ACHN (cell line): ENCODE data around the gene ABCB10.
"Not testable (repeated sequence)": the region's sequence is repeated elsewhere in the genome, so short reads cannot be mapped to it uniquely, and the experiment has no call there.

Experiments
- DNase-seq: peaks from one replicate; pipeline ENCODE4 v3.0.0-alpha.2; 2015
- in situ Hi-C: cut with HindIII; loops from 2 replicates; pipeline ENCODE4 v1.10.0; 2017; ENCODE audit warnings: low sequenced_read_pairs, low pct_ligation_motif_present, low pct_unique_long_range_greater_than_20kb

ABCB10 gene

DNA sequence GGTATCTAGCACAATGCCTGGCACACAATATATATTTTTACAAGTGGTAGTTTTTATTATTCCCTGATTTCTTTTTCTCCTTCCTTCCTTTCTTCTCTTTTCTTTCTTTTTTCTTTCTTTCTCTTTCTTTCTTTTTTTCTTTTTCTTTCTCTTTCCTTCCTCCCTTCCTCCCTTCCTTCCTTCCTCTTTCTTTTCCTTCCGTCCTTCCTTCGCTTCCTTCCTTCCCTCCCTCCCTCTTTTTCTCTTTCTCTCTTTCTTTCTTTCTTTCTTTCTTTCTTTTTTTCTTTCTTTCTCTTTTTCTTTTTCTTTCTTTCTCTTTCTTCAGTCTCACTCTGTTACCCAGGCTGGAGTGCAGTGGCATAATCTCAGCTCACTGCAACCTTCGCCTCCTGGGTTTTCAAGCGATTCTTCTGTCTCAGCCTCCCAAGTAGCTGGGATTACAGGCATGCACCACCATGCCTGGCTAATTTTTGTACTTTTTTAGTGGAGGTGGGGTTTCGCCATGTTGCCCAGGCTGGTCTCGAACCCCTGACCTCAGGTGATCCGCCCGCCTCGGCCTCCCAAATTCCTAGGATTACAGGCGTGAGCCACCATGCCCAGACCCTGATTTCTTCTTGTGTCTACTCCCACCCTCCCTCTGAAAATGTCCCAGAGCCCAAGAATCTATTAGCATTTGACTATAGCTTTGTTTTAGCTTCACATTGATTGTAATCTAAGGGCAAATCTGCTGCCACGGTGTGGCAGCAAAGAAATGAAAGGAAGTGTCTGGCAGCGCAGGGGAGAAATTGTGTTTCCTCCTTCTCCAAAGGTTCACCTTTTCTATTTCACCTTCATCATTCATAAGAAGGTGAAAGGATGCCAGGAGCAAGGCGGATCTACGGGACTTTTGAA lies 19.9 kb upstream of the ABCB10 start:
- in situ Hi-C loops = no loop called here
- DNase-seq = peak; percentile 12

DNA sequence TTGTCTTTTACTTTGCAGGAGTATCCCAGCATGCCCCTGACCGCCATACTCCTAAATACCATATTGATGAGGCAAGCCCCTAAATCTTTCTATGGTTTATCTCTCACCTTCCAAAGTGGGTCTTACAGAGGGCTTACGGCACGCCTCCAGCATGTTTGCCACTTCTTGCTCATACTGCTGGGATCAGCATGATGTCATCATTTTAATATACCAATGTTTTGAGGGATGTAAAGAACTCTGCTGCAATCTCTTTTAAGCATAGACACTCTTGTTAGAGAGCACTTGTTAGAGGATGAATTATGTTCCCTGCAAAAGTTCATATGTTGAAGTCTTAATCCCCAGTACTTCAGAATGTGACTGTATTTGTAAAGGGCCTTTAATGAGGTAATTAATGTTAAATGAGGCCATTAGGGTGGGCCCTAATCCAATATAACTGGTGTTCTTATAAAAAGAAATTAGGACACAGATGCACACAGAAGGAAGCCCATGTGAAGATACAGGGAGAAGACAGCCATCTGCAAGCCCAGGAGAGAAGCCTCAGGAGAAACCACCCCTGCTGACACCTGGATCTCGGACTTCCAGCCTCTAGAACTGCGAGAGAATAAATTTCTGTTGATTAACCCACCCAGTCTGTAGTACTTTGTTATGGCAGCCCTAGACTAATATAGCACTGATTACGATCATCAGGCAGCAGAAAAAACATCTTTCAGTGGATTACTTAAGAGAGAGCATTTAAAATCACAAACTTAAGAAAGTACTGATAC lies 16.4 kb upstream of the ABCB10 start:
- in situ Hi-C loops = no loop called here

DNA sequence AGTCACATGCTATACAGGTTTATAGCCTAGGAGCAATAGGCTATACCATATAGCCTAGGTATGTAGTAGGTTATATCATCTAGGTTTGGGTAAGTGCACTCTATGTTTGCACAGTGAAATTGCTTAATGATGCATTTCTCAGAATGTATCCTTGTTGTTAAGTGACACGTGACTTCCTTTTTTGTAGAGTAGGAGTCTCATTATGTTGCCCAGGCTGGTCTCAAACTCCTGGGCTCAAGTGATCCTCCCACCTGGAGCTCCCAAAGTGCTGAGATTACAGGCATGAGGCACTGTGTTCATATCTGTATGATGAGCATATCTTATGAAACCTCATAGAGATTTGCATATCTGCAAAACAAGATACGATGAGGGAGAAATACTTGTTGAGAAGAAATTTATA lies 13.8 kb upstream of the ABCB10 start:
- no peak for DNase-seq

More for the DNA sequence above, 16.4 kb upstream of the ABCB10 start:
- DNase-seq = no peak

DNA sequence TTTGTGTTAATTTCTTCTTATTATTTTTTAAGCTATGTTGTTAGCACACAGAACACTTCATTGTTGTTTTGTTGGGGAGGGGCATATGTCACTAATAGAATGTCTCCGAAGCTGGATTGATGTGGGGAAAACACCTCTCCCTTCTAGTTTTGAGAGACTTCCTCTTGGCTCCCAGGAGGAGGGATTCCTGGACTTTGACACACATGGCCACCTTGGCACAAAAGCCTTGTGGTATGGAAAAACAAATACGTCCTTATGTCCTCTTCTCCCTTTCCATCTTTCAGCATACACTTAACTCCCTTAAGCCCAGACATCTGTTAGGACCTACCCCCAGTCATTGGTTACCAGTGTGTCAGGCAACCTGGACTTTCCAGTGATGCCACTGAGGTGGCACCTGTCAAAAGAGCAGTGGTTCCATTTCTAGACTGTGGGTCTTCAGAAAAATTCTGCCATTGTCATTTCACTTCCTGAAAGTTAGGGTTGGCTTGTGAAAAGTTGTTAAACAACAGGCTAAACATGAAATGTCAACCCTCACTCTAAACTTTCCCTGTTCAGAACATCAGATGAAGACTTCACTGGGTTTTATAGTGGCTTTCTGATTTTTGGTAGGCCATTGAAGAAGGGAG lies 12.5 kb upstream of the ABCB10 start:
- no peak for DNase-seq
- in situ Hi-C loops = no loop called here

More for the DNA sequence above, 13.8 kb upstream of the ABCB10 start:
- in situ Hi-C loops = no loop called here

DNA sequence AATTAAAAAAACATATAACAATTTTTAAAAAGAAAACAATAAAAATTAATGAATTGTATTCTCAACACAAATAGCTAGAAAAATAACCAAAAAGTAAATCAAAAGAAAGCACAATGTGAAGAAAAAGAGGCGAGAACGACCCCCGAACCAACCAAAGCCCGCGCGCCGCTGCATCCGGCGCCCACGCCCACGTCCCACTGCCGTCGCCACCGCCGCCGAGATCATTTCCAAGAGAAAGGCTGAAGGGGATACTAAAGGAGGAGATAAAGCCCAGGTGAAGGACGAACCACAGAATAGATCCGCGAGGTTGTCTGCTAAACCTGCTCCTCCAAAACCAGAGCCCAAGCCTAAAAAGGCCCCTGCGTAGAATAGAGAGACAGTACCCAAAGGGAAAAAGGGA lies 11.8 kb upstream of the ABCB10 start:
- in situ Hi-C loops = no loop called here
- DNase-seq = no peak

DNA sequence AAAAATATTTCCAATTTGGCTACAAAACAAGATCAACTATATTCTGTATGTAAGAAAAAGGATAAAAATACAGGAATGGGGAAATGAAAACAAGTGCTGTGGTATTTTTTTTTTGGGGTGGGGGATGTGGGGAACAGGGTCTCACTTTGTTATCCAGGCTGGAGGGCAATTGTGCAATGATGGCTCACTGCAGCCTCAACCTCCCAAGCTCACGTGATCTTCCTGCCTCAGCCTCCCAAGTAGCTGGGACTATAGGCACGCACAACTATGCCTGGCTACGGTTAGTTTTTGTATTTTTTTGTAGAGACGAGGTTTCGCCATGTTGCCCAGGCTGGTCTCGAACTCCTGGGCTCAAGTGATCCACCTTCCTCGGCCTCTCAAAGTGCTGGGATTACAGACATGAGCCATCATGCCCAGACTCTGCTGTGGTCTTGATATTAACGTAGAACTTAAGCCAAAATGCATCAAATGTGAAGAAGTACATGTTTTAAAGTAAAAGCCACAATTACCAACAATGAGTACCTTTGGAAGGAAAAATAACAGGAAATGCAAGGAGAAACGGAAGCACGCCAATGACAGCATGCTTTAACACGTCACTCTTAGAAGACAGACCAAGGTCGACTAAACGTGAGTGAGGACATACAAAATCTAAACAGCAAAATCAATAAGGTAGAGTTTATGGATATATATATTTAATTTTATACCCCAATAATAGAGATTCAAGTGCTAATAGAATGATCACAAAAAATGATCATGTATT lies 8.8 kb upstream of the ABCB10 start:
- DNase-seq = no peak
- in situ Hi-C loops = no loop called here

DNA sequence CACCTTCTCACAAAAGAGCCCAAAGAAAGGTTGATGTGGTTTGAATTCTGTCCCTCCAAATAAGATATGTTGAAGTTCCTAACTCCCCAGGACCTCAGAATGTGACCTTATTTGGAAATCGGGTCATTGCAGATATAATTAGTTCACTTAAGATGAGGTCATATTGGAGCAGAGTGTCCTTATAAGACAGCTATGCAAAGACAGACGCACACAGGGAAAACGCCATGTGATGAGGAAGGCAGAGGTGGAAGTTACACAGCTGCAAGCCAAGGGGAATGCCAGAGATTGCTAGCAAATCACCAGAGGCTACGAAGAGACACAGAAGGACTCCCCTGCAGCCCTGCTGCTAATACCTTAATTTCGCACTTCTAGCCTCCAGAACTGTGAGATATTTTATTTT lies 5.2 kb upstream of the ABCB10 start:
- DNase-seq = no peak
- in situ Hi-C loops = no loop called here

DNA sequence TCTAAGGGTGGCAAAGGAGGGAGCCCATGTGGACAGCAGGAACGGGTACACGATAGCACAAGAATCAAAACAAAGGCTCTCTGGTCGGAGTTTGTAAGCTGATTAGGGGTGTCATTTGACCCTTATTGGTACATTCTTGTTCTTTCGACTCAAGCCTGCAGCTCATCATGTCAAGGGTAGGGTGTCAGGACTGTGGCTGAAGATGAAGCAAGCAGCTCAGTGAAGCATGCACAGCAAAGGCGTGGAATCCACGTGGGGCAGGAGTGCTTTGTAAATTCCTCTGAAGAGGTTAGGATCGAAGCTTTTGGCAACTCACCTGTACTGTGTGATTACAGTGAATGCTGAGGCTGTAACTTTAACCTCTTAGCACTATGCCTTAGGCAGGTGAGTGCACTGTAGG lies 4.7 kb upstream of the ABCB10 start:
- in situ Hi-C loops = no loop called here
- DNase-seq = no peak

DNA sequence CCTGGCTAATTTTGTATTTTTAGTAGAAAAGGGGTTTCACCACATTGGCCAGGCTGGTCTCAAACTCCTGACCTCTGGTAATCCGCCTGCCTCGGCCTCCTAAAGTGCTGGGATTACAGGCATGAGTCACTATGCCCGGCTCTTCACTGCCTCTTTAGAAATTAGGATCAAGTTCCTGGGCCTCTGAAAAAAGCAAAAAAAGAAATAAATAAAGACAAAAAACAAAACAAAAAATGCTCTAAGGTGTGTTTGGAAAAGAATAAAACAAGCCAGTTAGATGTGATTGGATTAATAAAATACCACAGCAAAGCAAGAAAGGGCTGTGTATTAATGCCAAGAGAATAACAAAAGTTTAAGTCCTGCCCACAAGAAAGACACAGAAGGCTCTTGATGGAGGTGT lies 4.2 kb upstream of the ABCB10 start:
- in situ Hi-C loops = no loop called here
- no peak for DNase-seq

DNA sequence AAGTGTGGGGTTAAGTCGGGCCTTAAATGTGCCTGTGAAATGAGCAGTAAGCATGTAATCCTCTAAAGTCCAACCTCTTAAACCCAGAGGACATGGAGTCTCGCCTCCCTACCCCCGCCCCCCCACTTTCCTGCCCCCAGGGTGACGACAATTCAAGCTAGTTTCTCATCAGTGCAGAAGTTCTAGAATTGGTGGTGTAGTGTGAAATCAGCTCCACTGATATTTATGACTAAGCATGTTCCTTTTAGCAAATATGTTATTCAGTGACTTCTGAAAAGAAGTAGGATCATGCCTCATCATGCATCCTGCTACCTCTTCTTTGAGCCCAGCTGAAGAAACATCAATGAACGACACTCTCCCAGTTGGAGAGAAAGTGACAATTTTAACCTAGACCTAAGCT lies 2.6 kb upstream of the ABCB10 start:
- in situ Hi-C loops = no loop called here
- DNase-seq = no peak

DNA sequence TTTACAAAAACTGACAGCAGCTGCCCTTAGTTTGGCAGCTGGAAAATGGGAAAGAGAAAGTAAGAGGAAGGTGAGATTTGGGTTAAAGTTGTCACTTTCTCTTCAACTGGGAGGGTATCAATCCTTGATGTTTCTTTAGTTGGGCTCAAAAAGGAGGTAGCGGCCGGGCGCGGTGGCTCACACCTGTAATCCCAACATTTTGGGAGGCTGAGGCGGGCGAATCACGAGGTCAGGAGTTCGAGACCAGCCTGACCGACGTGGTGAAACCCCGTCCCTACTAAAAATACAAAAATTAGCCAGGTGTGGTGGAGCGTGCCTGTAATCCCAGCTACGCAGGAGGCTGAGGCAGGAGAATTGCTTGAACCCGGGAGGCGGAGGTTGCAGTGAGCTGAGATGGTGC lies 1.6 kb upstream of the ABCB10 start:
- DNase-seq, in situ Hi-C loops: not testable (repeated sequence)

DNA sequence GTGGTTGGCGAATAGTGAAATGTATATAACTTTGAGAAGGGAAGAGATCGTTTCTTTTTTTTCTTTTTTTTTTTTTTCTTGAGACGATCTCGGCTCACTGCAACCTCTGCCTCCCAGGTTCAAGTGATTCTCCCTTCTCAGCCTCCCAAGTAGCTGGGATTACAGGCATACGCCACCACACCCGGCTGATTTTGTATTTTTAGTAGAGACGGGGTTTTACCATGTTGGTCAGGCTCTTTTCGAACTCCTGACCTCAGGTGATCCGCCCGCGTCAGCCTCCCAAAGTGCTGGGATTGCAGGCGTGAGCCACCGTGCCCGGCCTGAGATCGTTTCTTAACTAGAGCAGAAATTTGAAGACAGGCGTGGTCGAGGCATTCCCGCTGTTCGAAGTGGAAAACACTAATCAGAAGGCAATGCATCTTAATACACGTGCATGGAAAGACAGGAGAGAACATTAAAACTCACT lies 862 bp upstream of the ABCB10 start:
- in situ Hi-C loops, DNase-seq: not testable (repeated sequence)

DNA sequence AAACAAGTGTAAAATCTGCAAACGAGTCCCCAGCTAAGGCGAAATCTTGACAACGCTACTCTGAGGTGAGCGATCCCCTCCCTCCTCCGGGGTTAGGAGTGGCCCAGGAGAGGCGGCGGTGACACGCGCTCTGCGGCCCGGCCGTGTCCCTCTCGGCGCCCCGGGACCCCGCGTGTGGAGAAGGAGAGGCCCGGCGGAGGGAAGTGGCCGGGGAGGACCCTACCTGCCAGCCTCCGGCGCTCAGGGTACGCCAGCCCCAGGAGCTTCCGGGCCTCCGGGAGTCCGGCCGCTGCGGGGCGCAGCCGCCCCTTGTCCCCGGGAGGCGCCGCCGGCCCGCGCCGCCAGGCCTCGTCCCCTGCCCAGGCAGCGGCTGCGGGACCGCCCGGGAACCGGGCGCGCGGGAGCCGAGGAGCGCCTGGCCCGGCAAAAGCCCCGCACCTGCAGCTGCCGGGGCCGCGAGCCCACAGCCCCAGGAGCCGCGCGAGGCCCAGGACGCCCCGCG lies 543 bp downstream of the ABCB10 start:
- peak; percentile 48 for DNase-seq
- in situ Hi-C loops = no loop called here

DNA sequence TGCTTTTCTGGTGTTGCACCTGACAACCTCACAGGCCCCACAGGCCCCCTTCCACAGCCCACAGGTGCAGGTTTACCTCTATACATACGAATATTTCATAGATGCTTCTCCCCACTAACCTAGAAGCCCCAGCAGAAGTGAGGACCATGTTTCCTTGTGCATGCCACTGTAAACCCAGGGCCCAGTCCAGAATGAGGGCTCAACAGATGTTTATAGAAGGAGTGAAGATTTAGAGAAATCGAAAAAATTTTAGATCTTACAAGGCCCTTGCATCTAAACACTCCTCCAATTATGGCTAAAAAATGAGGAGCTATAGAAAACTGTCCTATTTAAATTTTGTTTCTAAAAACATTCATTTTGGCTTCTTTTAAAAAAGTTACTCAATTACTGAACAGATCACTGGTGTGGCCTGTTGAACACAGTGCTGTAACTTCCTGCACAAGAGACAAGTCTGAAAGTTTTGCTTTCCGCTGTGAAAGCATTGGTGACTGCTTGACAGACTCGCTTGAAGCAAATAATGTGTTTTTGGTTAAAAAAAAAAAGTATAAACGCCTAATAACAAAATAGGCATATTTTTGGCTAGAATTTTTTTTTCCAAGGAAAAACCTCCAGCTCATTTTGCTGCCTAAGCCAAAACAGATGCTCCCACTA lies 1.2 kb downstream of the ABCB10 start:
- in situ Hi-C loops = no loop called here
- DNase-seq = peak; percentile 24

DNA sequence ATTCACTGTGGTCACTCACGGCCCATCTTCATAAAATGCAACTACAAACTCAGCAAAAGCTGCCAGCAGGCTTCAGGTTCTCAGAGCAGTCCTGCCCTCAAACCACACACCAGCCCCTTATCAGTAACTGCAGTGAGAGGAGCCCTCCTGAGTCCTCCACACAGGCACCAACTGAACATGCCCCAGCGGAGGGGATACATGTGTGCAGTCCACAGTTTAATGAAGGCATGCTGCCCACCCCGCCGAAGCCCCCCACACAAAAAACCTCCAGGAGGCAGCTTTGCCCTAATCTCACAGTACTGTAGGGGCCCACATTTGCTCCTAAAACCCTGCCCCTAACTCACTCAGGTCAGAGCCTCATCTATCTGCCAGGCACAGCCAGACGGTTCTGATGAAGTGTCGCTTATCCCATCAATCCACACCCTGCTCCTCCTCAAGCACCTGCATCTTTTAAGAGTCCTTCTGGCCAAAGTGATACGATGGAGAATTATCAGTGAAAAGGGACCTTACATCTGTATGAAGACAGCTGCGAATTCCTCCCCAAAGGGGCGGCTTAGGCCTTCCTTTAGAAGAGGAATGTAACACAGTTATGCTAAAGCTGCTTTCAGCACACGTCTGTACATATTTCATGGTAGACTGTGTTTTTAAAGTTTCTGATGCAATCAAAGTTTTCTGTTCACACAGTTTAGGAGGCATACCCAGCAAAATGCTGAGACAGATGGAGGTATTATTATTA lies 3.5 kb downstream of the ABCB10 start:
- in situ Hi-C loops = no loop called here
- DNase-seq = no peak

DNA sequence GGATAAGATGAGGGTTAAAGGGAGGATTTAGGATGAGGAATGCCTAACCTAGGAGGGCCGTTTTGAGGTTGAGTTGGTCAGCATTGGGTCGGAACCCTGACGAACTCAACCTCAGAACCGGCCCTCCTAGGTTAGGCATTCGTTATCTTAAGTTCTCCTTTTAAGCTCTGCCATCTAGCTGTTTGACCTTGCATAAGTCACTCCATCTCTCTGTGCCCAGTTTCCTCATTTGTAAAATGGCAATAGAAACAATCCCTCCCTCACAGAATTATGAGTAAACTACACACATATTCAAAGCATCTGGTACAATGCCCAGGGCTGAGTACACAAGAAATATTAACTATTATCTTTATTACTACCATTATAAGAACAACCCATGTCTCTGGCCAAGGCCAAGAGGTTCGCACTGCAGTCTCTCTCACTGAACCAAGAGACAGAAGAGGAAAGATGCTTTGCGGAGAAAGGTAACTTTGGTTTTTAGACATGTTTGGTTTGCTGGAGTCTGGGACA lies 4.8 kb downstream of the ABCB10 start:
- in situ Hi-C loops = no loop called here
- DNase-seq = no peak

DNA sequence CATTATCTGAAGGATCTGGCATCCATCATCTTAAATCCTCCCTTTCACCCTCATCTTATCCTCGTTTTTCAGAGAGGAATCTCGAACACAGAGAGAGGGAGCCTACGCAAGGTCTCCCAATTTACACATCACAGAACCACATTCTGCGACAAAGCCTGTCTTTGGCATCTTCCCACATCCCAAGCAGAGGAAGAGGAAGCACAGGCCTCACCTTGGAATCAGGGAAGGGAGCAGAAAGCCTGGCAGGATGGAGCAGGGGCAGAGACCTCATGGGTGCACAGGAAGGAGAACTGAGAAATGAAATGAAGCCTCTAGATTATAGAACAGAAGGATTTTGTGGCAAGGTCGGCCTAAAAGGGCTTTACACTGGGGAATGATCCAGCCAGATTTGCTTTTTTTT lies 5.8 kb downstream of the ABCB10 start:
- DNase-seq = no peak
- in situ Hi-C loops = no loop called here
